ENCODE measurements around the gene CDK11A. TPM values are rescaled to one million over a fixed set of nuclear protein-coding genes. Genes with fewer than 3 reads are reported as not detected.
"Not testable (repeated sequence)": the region's sequence is repeated elsewhere in the genome, so short reads cannot be mapped to it uniquely, and the experiment has no call there.

Gene CDK11A
- polyA plus RNA-seq, 4 donors: 22.7 to 34.9 (median 28.6) TPM

GRCh38 chr1:1728308-1729005 lies 4.3 kb upstream of the CDK11A start:
- not testable (repeated sequence) for DNase-seq (ENCODE audit: low read depth in 4 of 4, low spot score in 3 of 4)

- DNase-seq (ENCODE audit: low read depth in 4 of 4, low spot score in 3 of 4): not testable (repeated sequence)
Measured at GRCh38 chr1:1727131-1727651, 3.0 kb upstream of the CDK11A start.

GRCh38 chr1:1726088-1726487 lies 1.9 kb upstream of the CDK11A start:
- DNase-seq (ENCODE audit: low read depth in 4 of 4, low spot score in 3 of 4): not testable (repeated sequence)

- DNase-seq (ENCODE audit: low read depth in 4 of 4, low spot score in 3 of 4): no peak
Measured at GRCh38 chr1:1721201-1721600, 3.0 kb downstream of the CDK11A start.

- not testable (repeated sequence) for DNase-seq (ENCODE audit: low read depth in 4 of 4, low spot score in 3 of 4)
Measured at GRCh38 chr1:1715109-1715883, 8.9 kb downstream of the CDK11A start.

GRCh38 chr1:1707897-1708296 lies 16.3 kb downstream of the CDK11A start:
- DNase-seq (ENCODE audit: low read depth in 4 of 4, low spot score in 3 of 4): not testable (repeated sequence)

GRCh38 chr1:1707241-1707640 lies 16.9 kb downstream of the CDK11A start:
- not testable (repeated sequence) for DNase-seq (ENCODE audit: low read depth in 4 of 4, low spot score in 3 of 4)

GRCh38 chr1:1705623-1706022 lies 18.5 kb downstream of the CDK11A start:
- DNase-seq (ENCODE audit: low read depth in 4 of 4, low spot score in 3 of 4): not testable (repeated sequence)

- not testable (repeated sequence) for DNase-seq (ENCODE audit: low read depth in 4 of 4, low spot score in 3 of 4)
Measured at GRCh38 chr1:1704284-1704957, 19.7 kb downstream of the CDK11A start.

GRCh38 chr1:1703796-1704195 lies 20.4 kb downstream of the CDK11A start:
- no peak for DNase-seq (ENCODE audit: low read depth in 4 of 4, low spot score in 3 of 4)

- DNase-seq (ENCODE audit: low read depth in 4 of 4, low spot score in 3 of 4): not testable (repeated sequence)
Measured at GRCh38 chr1:1702506-1702905, 21.7 kb downstream of the CDK11A start.

GRCh38 chr1:1700557-1700956 lies 23.6 kb downstream of the CDK11A start:
- not testable (repeated sequence) for DNase-seq (ENCODE audit: low read depth in 4 of 4, low spot score in 3 of 4)

GRCh38 chr1:1700067-1700466 lies 24.1 kb downstream of the CDK11A start:
- DNase-seq (ENCODE audit: low read depth in 4 of 4, low spot score in 3 of 4): not testable (repeated sequence)

- not testable (repeated sequence) for DNase-seq (ENCODE audit: low read depth in 4 of 4, low spot score in 3 of 4)
Measured at GRCh38 chr1:1699061-1699460, 25.1 kb downstream of the CDK11A start.

- not testable (repeated sequence) for DNase-seq (ENCODE audit: low read depth in 4 of 4, low spot score in 3 of 4)
Measured at GRCh38 chr1:1697358-1698183, 26.6 kb downstream of the CDK11A start.

- not testable (repeated sequence) for DNase-seq (ENCODE audit: low read depth in 4 of 4, low spot score in 3 of 4)
Measured at GRCh38 chr1:1696431-1697357, 27.5 kb downstream of the CDK11A start.

- DNase-seq (ENCODE audit: low read depth in 4 of 4, low spot score in 3 of 4): peak; percentile 77 to 91 (median 82)
Measured at GRCh38 chr1:1692714-1693647, 31.2 kb downstream of the CDK11A start, which contains the start of gene SLC35E2B. Gene SLC35E2B, minus strand, starts transcription at chr1:1692795. Its CDS starts 16,096 bp downstream, at chr1:1676699.

- DNase-seq (ENCODE audit: low read depth in 4 of 4, low spot score in 3 of 4): peak in 2 of 4 donors; percentile 26 to 41
Measured at GRCh38 chr1:1692324-1692713, 31.8 kb downstream of the CDK11A start.
